GM13976 (cell line): ENCODE data around the gene FAM24A.

Experiments used
- DNase-seq: peaks from one replicate; pipeline ENCODE4 v3.0.0; 2012; ENCODE audit warnings: low spot score
- CTCF ChIP-seq: IDR thresholded peaks from 2 replicates; pipeline ENCODE4 v1.5.1; 2012; ENCODE audit warnings: borderline replicate concordance, mild to moderate bottlenecking; ENCODE audit not compliant: insufficient read depth; ENCODE audit errors: extremely low read depth, missing control alignments, control extremely low read depth
- in situ Hi-C: fragments of 300-500 bp; cut with MboI; formaldehyde crosslinking; loops from one replicate; pipeline ENCODE4 v1.12.0; 2022; ENCODE audit warnings: low sequenced_read_pairs, mixed read lengths, inconsistent platforms; ENCODE audit not compliant: unreplicated experiment

Gene FAM24A

GRCh38 chr10:122939133-122939855 lies 28.9 kb downstream of the FAM24A start:
- in situ Hi-C loops, result no loop called here
- DNase-seq, result no peak
- TF ChIP-seq CTCF, result no peak

- in situ Hi-C loops, result no loop called here
- no peak for TF ChIP-seq CTCF
- no peak for DNase-seq
These were observed 29.6 kb downstream of the FAM24A start for GRCh38 chr10:122939856-122940543.

GRCh38 chr10:122949296-122949695 lies 38.9 kb downstream of the FAM24A start:
- TF ChIP-seq CTCF, result no peak
- in situ Hi-C loops, result no loop called here
- DNase-seq, result no peak

GRCh38 chr10:122953902-122954730 lies 43.7 kb downstream of the FAM24A start, which contains the start of gene C10orf88:
TSS of gene C10orf88 (minus strand) at chr10:122954227. CDS start at chr10:122954178, 49 bp downstream.
- in situ Hi-C loops, result no loop called here
- DNase-seq, result peak; percentile 98
- no peak for TF ChIP-seq CTCF

- no peak for TF ChIP-seq CTCF
- DNase-seq, result no peak
- in situ Hi-C loops, result no loop called here
These were observed 44.3 kb downstream of the FAM24A start for GRCh38 chr10:122954731-122955050.

GRCh38 chr10:122955892-122956291 lies 45.5 kb downstream of the FAM24A start:
- DNase-seq, result no peak
- TF ChIP-seq CTCF, result no peak
- in situ Hi-C loops, result no loop called here
